GM12878 (cell line): ENCODE data around the gene SMAD4. TPM values are rescaled to one million over a fixed set of nuclear protein-coding genes. Genes with fewer than 3 reads are reported as not detected.

Experiments used
- ATAC-seq: fragments of 200-7000 bp; cut with Tn5 transposase; 3 replicates; pipeline ENCODE4 v1.9.1; 2020; ENCODE audit warnings: mild to moderate bottlenecking, moderate library complexity
- BruUV-seq: library from RNA; stranded (reverse); fragments of 400-500 nt; replicated peaks from 2 replicates; lab custom pipeline; 2021; lab: Mats Ljungman, UMichigan
- CTCF ChIA-PET: fragments of 300-600 bp; sonication (Branson Sonifier 250); formaldehyde crosslinking; extraction: SDS; loops from one replicate; lab custom pipeline; 2021; ENCODE audit warnings: inconsistent platforms; lab: Yijun Ruan, JAX
- POLR2A ChIA-PET: fragments of 350-600 bp; formaldehyde crosslinking; extraction: SDS; loops from one replicate; lab custom pipeline; 2021; ENCODE audit warnings: inconsistent platforms; lab: Charles Lee
- RAD21 ChIA-PET: fragments of 300-600 bp; sonication (Branson Sonifier 250); formaldehyde crosslinking; loops from one replicate; lab custom pipeline; 2023; ENCODE audit warnings: antibody characterized with exemption; ENCODE audit not compliant: unreplicated experiment; lab: Charles Lee
- SMC1A ChIA-PET: fragments of 300-600 bp; sonication (Branson Sonifier 250); formaldehyde crosslinking; loops from one replicate; lab custom pipeline; 2023; ENCODE audit not compliant: unreplicated experiment, uncharacterized antibody; lab: Charles Lee
- DNase-seq: peaks from one replicate; pipeline ENCODE4 v3.0.0-alpha.2; 2011; ENCODE audit warnings: low read depth, low spot score
- FAIRE-seq: peaks from 3 replicates; lab custom pipeline; 2011; peaks lifted over from hg19 to GRCh38; lab: Jason Lieb, UNC
- H2AFZ ChIP-seq: 2 replicates; pipeline ENCODE4 v1.6.0; 2011; ENCODE audit warnings: low read depth, low read length, control low read depth; ENCODE audit not compliant: control insufficient read depth
- H3K27ac ChIP-seq: 2 replicates; pipeline ENCODE4 v1.5.1; 2011; ENCODE audit warnings: control low read depth; ENCODE audit not compliant: control insufficient read depth, insufficient read depth
- H3K27me3 ChIP-seq, 2 experiments: replicated peaks in 1 of 2; 2 replicates each; pipeline versions ENCODE4 v1.6.0 to v1.6.1; 2011; ENCODE audit warnings: low read length in 1 of 2; ENCODE audit not compliant: control insufficient read depth in 2 of 2, insufficient read depth in 2 of 2
- H3K36me3 ChIP-seq, 2 experiments: 2 replicates each; pipeline ENCODE4 v1.5.1; 2011; ENCODE audit warnings: low read length in 1 of 2; ENCODE audit not compliant: control insufficient read depth in 2 of 2, insufficient read depth in 2 of 2
- H3K4me1 ChIP-seq: 2 replicates; pipeline ENCODE4 v1.6.1; 2011; ENCODE audit warnings: mild to moderate bottlenecking, low read length, moderate library complexity, mixed read lengths; ENCODE audit not compliant: control insufficient read depth, insufficient read depth
- H3K4me2 ChIP-seq: 2 replicates; pipeline ENCODE4 v1.6.0; 2011; ENCODE audit warnings: control low read depth; ENCODE audit not compliant: control insufficient read depth, insufficient read depth
- H3K4me3 ChIP-seq: fragments of 200-600 bp; sonication (generic); 2 replicates; pipeline ENCODE4 v1.5.1; 2016
- H3K79me2 ChIP-seq: 2 replicates; pipeline ENCODE4 v1.6.0; 2011; ENCODE audit warnings: low read length; ENCODE audit not compliant: control insufficient read depth, insufficient read depth
- H3K9ac ChIP-seq: 2 replicates; pipeline ENCODE4 v1.8.0; 2011; ENCODE audit warnings: low read length, control low read depth, mixed read lengths; ENCODE audit not compliant: control insufficient read depth, insufficient read depth
- H3K9me3 ChIP-seq: replicated peaks from 3 replicates; pipeline ENCODE4 v1.5.1; 2011; ENCODE audit warnings: mild to moderate bottlenecking, low read length; ENCODE audit not compliant: control insufficient read depth, insufficient read depth
- H4K20me1 ChIP-seq: 2 replicates; pipeline ENCODE4 v1.6.0; 2011; ENCODE audit not compliant: control insufficient read depth, insufficient read depth
- NFXL1 ChIP-seq: fragments of 450-650 bp; IDR thresholded peaks from 2 replicates; pipeline ENCODE4 v1.6.1; 2017; ENCODE audit warnings: antibody characterized with exemption, mild to moderate bottlenecking, borderline replicate concordance
- NFYA ChIP-seq: IDR thresholded peaks from 2 replicates; pipeline ENCODE4 v1.6.1; 2011; ENCODE audit warnings: low read depth, mild to moderate bottlenecking, low read length, improper control_type of control experiment, borderline replicate concordance
- POLR2AphosphoS5 ChIP-seq: IDR thresholded peaks from 2 replicates; pipeline ENCODE4 v1.6.1; 2011; ENCODE audit warnings: mild to moderate bottlenecking, low read length, inconsistent platforms
- SKIL ChIP-seq: fragments of 450-650 bp; IDR thresholded peaks from 2 replicates; pipeline ENCODE4 v1.6.1; 2017; ENCODE audit warnings: mild to moderate bottlenecking, low read depth, inconsistent platforms; ENCODE audit not compliant: poor library complexity, severe bottlenecking
- TCF12 ChIP-seq: IDR thresholded peaks from 2 replicates; pipeline ENCODE4 v1.6.1; 2011; ENCODE audit warnings: low read depth, mild to moderate bottlenecking, low read length
- WRNIP1 ChIP-seq: IDR thresholded peaks from 2 replicates; pipeline ENCODE4 v1.6.1; 2011; ENCODE audit warnings: low read depth, low read length, improper control_type of control experiment, borderline replicate concordance
- ZBED1 ChIP-seq: IDR thresholded peaks from 2 replicates; pipeline ENCODE4 v1.6.1; 2016; ENCODE audit warnings: borderline replicate concordance
- ZBTB33 ChIP-seq: fragments of 450-650 bp; IDR thresholded peaks from 2 replicates; pipeline ENCODE4 v1.6.1; 2017; ENCODE audit warnings: mild to moderate bottlenecking
- ZSCAN29 ChIP-seq: fragments of 450-650 bp; IDR thresholded peaks from 2 replicates; pipeline ENCODE4 v1.6.1; 2017; ENCODE audit warnings: mild to moderate bottlenecking, moderate library complexity
- WGBS: methylation state at CpG from one replicate; pipeline ENCODE4 v1.1.6; 2016; ENCODE audit warnings: low lambda C conversion rate; ENCODE audit not compliant: insufficient replicate concordance, insufficient coverage; ENCODE audit errors: missing lambda C conversion rate; 5-methylcytosine and 5-hydroxymethylcytosine counted together
- in situ Hi-C: fragments of 300-500 bp; cut with MboI; formaldehyde crosslinking; loops from 9 replicates; pipeline ENCODE4 v1.14.3; 2018; ENCODE audit warnings: mixed read lengths
- intact Hi-C: fragments of 100-400 bp; cut with micrococcal nuclease; formaldehyde crosslinking; loops from one replicate; pipeline ENCODE4 v1.14.2; 2022; ENCODE audit not compliant: unreplicated experiment
- polyA plus RNA-seq, 11 experiments: library from polyadenylated mRNA; depleted of rRNA in 4 of 11; unstranded in 6 of 11; stranded (reverse) in 5 of 11; fragments of >200 nt; fragmentation: Nextera tagmentation in 4 of 11; fragmentation: Illumina TruSeq in 1 of 11; extraction: Ambion mirVana in 4 of 11; extraction: Trizol in 1 of 11; gene quantifications; 1 replicate in 1 of 11; 2 replicates in 10 of 11; pipeline versions ENCODE4 v1.2.1 to v1.2.3, GENCODE V29; 2011 to 2016; ENCODE audit warnings: inconsistent platforms in 2 of 11, missing spikeins in 2 of 11, low read depth in 1 of 11
- total RNA-seq, 4 experiments: library from RNA; depleted of rRNA in 3 of 4; stranded (reverse); fragments of >200 nt in 3 of 4; fragmentation: Illumina TruSeq in 1 of 4; extraction: Trizol in 1 of 4; gene quantifications; 2 replicates each; pipeline versions ENCODE4 v1.2.1 to v1.2.3, GENCODE V29; 2013 to 2021
- TF ChIP-seq, protein P1 (sequence below): IDR thresholded peaks from 2 replicates; pipeline ENCODE4 v1.6.1; 2011; ENCODE audit warnings: borderline replicate concordance, low read depth, mild to moderate bottlenecking, moderate library complexity, low read length; ENCODE audit not compliant: insufficient read depth, poor library complexity, severe bottlenecking
- TF ChIP-seq, protein P2 (sequence below): fragments of 150-350 bp; IDR thresholded peaks from 2 replicates; pipeline ENCODE4 v1.6.1; 2014; ENCODE audit warnings: mild to moderate bottlenecking, low read depth, low read length
- TF ChIP-seq, protein P3 (sequence below): fragments of 450-650 bp; IDR thresholded peaks from 2 replicates; pipeline ENCODE4 v1.6.1; 2018; ENCODE audit warnings: borderline replicate concordance, mild to moderate bottlenecking; ENCODE audit not compliant: partially characterized antibody

SMAD4 gene
- total and polyA plus RNA-seq, 10 of the 15 experiments (the other 5 are each of a cell fraction or from before 2014, with no cell fraction given): 9.6 to 99.9 (median 37.5) TPM

DNA sequence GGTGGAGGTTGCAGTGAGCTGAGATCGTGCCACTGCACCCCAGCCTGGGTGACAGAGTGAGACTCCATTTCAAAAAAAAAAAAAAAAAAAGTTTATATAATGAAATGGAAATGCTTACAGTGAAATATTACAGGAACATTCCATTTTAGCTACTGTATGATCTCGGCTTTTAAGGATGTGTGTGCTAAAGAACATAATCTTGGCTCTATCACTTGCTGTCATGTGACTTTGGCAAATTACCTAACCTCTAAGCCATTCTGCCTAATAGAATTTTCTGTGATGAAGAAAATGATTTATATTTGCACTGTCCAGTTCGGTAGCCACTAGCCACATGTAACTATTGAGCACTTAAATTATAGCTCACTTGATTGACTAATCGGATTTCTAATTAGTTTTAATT is 36.3 kb downstream of the SMAD4 start (continued):
- TF ChIP-seq ZBTB33: no peak

DNA sequence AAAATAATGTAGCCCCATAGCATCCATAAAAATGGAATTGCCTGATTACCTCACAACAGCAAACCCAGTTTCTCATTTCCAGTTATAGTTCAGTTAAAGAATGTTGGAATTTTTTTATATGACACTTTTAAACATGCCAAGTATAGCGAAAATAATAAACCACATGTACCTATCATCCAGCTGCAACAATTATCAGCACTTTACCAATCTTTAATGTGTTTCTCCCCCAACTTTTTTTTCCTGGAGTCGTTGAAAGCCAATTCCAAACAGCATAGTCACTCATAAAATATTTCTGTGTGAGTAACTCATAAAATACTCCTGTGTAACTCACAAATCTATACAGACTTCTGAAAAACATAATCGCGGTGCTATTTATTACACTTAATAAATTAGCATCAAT is 38.1 kb downstream of the SMAD4 start:
- WGBS: 93% methylated on average over 4 of the region's 4 CpGs
- TF ChIP-seq SKIL: no peak
- no peak for TF ChIP-seq TCF12
- no peak for TF ChIP-seq ZSCAN29
- no peak for TF ChIP-seq WRNIP1
- TF ChIP-seq POLR2AphosphoS5: no peak
- no peak for TF ChIP-seq ZBED1
- no peak for TF ChIP-seq NFYA
- TF ChIP-seq NFXL1: no peak
- TF ChIP-seq, protein P1, sequence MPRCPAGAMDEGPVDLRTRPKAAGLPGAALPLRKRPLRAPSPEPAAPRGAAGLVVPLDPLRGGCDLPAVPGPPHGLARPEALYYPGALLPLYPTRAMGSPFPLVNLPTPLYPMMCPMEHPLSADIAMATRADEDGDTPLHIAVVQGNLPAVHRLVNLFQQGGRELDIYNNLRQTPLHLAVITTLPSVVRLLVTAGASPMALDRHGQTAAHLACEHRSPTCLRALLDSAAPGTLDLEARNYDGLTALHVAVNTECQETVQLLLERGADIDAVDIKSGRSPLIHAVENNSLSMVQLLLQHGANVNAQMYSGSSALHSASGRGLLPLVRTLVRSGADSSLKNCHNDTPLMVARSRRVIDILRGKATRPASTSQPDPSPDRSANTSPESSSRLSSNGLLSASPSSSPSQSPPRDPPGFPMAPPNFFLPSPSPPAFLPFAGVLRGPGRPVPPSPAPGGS: no peak
- TF ChIP-seq, protein P2, sequence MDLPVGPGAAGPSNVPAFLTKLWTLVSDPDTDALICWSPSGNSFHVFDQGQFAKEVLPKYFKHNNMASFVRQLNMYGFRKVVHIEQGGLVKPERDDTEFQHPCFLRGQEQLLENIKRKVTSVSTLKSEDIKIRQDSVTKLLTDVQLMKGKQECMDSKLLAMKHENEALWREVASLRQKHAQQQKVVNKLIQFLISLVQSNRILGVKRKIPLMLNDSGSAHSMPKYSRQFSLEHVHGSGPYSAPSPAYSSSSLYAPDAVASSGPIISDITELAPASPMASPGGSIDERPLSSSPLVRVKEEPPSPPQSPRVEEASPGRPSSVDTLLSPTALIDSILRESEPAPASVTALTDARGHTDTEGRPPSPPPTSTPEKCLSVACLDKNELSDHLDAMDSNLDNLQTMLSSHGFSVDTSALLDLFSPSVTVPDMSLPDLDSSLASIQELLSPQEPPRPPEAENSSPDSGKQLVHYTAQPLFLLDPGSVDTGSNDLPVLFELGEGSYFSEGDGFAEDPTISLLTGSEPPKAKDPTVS: no peak
- TF ChIP-seq, protein P3, sequence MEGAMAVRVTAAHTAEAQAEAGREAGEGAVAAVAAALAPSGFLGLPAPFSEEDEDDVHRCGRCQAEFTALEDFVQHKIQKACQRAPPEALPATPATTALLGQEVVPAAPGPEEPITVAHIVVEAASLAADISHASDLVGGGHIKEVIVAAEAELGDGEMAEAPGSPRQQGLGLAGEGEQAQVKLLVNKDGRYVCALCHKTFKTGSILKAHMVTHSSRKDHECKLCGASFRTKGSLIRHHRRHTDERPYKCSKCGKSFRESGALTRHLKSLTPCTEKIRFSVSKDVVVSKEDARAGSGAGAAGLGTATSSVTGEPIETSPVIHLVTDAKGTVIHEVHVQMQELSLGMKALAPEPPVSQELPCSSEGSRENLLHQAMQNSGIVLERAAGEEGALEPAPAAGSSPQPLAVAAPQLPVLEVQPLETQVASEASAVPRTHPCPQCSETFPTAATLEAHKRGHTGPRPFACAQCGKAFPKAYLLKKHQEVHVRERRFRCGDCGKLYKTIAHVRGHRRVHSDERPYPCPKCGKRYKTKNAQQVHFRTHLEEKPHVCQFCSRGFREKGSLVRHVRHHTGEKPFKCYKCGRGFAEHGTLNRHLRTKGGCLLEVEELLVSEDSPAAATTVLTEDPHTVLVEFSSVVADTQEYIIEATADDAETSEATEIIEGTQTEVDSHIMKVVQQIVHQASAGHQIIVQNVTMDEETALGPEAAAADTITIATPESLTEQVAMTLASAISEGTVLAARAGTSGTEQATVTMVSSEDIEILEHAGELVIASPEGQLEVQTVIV: no peak
- no peak overlapping the region for H3K4me3 ChIP-seq
- ChIA-PET SMC1A (interaction anchor here (2.4 kb wide), 1 partner anchor 12 kb away, joined by 11 read pairs; no protein-coding TSS in a partner anchor), CTCF (interaction anchor here (0.6 kb wide), 1 partner anchor 117 kb away, joined by 3 read pairs; no protein-coding TSS in a partner anchor), RAD21 (no interaction called here), POLR2A (no interaction called here)
- H3K27me3 ChIP-seq: no peaks in the 10 kb centered on the region
- in situ Hi-C loops (no loop called here), intact Hi-C loops (no loop called here)
- no peak overlapping the region for H2AFZ ChIP-seq
- ATAC-seq (no peak), DNase-seq (no peak), FAIRE-seq (no peak)
- H3K79me2 ChIP-seq: no peaks in the 10 kb centered on the region
- H3K4me2 ChIP-seq: no peak overlapping the region
- H3K36me3 ChIP-seq: peaks cover 1 to 26% of the 10 kb centered on the region in 2 experiments
- BruUV-seq: no TSS peak
- H4K20me1 ChIP-seq: no peaks in the 10 kb centered on the region
- H3K9ac ChIP-seq: no peak overlapping the region
- H3K9me3 ChIP-seq: no peaks in the 10 kb centered on the region
- no peak overlapping the region for H3K27ac ChIP-seq
- no peaks in the 10 kb centered on the region for H3K4me1 ChIP-seq
